Immature natural killer cell (primary cell): ENCODE results near the gene S100A12. TPM values are rescaled to one million over a fixed set of nuclear protein-coding genes. Genes with fewer than 3 reads are reported as not detected.

ENCODE experiments used
- DNase-seq, 3 donors: peaks; one replicate each; pipeline ENCODE4 v3.0.0; 2022; ENCODE audit warnings: mixed read lengths in 1 of 3
- H3K27ac Mint-ChIP-seq, 6 donors: one replicate each; pipeline ENCODE4 v1.8.0; 2020; ENCODE audit warnings: mixed read lengths in 6 of 6, mild to moderate bottlenecking in 5 of 6, inconsistent platforms in 4 of 6, moderate library complexity in 3 of 6
- H3K27me3 Mint-ChIP-seq, 3 donors: one replicate each; pipeline ENCODE4 v1.8.0; 2020 to 2021; ENCODE audit warnings: low read depth in 3 of 3, mild to moderate bottlenecking in 3 of 3, mixed read lengths in 3 of 3, moderate library complexity in 3 of 3, inconsistent platforms in 1 of 3
- H3K36me3 Mint-ChIP-seq, 3 donors: one replicate each; pipeline ENCODE4 v1.8.0; 2020; ENCODE audit warnings: mixed read lengths in 3 of 3, inconsistent platforms in 2 of 3, mild to moderate bottlenecking in 2 of 3
- H3K4me1 Mint-ChIP-seq, 2 donors: one replicate each; pipeline ENCODE4 v1.8.0; 2020; ENCODE audit warnings: inconsistent platforms in 2 of 2, mild to moderate bottlenecking in 2 of 2, mixed read lengths in 2 of 2, moderate library complexity in 1 of 2
- H3K4me3 Mint-ChIP-seq, 5 donors: one replicate each; pipeline ENCODE4 v1.8.0; 2020; ENCODE audit warnings: mild to moderate bottlenecking in 5 of 5, mixed read lengths in 5 of 5, inconsistent platforms in 3 of 5, moderate library complexity in 3 of 5
- H3K9me3 Mint-ChIP-seq, 6 donors: one replicate each; pipeline ENCODE4 v1.8.0; 2020; ENCODE audit warnings: mild to moderate bottlenecking in 6 of 6, mixed read lengths in 6 of 6, inconsistent platforms in 4 of 6, moderate library complexity in 3 of 6
- polyA plus RNA-seq, 3 donors: library from polyadenylated mRNA; unstranded; fragments of 300-500 nt; fragmentation: Illumina TruSeq; gene quantifications; one replicate each; pipeline ENCODE4 v1.2.3, GENCODE V29; 2021

S100A12 gene
- polyA plus RNA-seq, 3 donors from 2014 or later, result 0.87 to 3.8 (median 2.6) TPM

DNA sequence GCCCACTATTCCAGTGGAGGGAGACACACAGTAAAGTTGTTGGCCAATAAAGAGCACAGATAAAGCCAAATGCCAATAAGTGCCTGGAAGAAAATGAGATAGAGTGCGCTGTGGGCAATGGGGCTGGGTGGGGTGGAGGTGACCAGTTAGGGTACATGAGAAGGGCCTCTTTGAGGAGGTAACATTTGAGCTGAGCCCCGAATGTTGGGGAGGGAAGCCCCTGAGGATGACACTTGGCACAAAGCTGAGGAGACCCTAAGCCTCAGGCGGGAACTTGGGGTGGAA lies 16.8 kb downstream of the S100A12 start:
- Mint-ChIP-seq H3K4me3 (no peak overlapping the region), H3K9me3 (no peaks in the 10 kb centered on the region), H3K4me1 (peaks cover 0 to 4% of the 10 kb centered on the region in 2 donors), H3K27me3 (peaks cover 0 to 8% (median 2%) of the 10 kb centered on the region in 3 donors), H3K27ac (no peak overlapping the region), H3K36me3 (peaks cover 0 to 3% (median 0%) of the 10 kb centered on the region in 3 donors)
- DNase-seq, result no peak

DNA sequence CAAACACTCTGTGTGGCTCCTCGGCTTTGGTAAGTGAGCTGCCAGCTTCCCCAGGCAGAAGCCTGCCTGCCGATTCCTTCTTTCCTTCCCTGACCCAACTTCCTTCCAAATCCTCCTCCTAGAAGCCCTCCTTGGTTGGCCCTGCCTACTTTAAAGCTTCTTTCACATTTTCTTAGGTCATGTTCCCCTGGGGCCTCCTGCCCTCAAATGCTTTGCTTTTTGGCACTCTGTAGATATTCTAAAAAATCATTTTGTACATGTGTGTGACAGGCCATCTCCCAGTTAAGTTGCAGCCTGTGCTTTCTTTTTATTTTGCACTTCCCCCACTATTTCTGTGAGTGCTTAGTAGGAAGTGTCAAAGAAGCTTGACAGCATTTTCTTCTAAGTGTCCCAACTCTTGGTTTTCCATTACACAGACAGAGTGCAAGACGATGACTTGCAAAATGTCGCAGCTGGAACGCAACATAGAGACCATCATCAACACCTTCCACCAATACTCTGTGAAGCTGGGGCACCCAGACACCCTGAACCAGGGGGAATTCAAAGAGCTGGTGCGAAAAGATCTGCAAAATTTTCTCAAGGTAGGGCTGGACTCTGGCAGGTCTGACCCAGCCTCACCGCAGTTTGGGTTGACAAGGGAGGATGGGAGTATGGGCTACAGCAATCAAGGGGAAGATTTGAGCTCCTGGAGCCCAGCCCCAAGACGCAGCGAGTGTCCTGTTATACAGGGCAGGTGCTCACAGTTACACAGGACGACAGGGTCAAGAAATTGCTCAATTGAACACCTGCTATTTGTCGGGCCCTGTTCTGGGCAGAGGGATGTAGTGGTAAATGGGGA lies 17.3 kb downstream of the S100A12 start, which contains the start of gene S100A9:
Gene S100A9 (plus strand): TSS at position 2 of the 838 bp plus-strand sequence. CDS start 430 bp downstream, at position 432.
- H3K4me3 Mint-ChIP-seq, result no peak within 1 kb of the TSS
- peaks cover 0 to 9% (median 2%) of the 10 kb centered on the region in 3 donors for H3K27me3 Mint-ChIP-seq
- no peak within 1 kb of the TSS for H3K27ac Mint-ChIP-seq
- peaks cover 0 to 4% of the 10 kb centered on the region in 2 donors for H3K4me1 Mint-ChIP-seq
- H3K9me3 Mint-ChIP-seq, result no peaks in the 10 kb centered on the region
- H3K36me3 Mint-ChIP-seq, result no peaks in the 10 kb centered on the region
- no peak for DNase-seq

DNA sequence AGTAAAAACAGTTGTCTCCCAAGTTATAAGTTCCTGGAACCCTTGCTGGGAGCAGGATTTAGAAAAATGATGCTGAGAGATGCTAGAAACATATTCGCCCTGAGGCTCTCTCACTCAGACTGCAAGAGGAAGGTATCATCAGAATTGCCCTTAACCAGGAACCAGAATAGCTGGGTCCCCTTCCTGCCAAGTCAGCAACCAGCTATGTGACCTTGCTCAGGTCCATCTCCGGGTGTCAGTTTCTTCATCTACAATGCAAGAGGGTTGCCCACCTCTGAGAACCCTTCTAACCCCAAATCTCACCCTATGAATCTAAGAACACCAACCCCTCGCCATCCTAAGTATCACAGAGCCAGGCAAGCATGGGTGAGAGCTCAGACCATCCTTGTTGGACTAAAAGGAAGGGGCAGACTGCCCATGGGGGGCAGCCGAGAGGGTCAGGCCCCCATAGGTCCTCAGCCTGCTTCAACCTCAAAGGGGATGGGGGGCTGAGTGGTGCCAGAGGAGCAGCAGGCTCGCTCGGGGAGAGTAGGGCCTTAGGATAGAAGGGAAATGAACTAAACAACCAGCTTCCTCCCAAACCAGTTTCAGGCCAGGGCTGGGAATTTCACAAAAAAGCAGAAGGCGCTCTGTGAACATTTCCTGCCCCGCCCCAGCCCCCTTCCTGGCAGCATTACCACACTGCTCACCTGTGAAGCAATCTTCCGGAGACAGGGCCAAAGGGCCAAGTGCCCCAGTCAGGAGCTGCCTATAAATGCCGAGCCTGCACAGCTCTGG lies 18.2 kb downstream of the S100A12 start:
- peaks cover 0 to 4% of the 10 kb centered on the region in 2 donors for H3K4me1 Mint-ChIP-seq
- H3K27ac Mint-ChIP-seq, result no peak overlapping the region
- H3K27me3 Mint-ChIP-seq, result peaks cover 0 to 9% (median 5%) of the 10 kb centered on the region in 3 donors
- no peak overlapping the region for H3K4me3 Mint-ChIP-seq
- no peaks in the 10 kb centered on the region for H3K9me3 Mint-ChIP-seq
- H3K36me3 Mint-ChIP-seq, result no peaks in the 10 kb centered on the region
- DNase-seq, result no peak

- Mint-ChIP-seq H3K9me3 (no peaks in the 10 kb centered on the region), H3K27me3 (peaks cover 0 to 9% (median 5%) of the 10 kb centered on the region in 3 donors), H3K4me3 (no peak overlapping the region), H3K27ac (no peak overlapping the region), H3K4me1 (peaks cover 0 to 4% of the 10 kb centered on the region in 2 donors), H3K36me3 (no peaks in the 10 kb centered on the region)
- no peak for DNase-seq
Measured at GRCh38 chr1:153356392-153357075, 18.9 kb downstream of the S100A12 start.

GRCh38 chr1:153355445-153356071 lies 19.9 kb downstream of the S100A12 start:
- Mint-ChIP-seq H3K4me3 (no peak overlapping the region), H3K36me3 (no peaks in the 10 kb centered on the region), H3K27me3 (peaks cover 0 to 8% (median 5%) of the 10 kb centered on the region in 3 donors), H3K4me1 (peaks cover 0 to 4% of the 10 kb centered on the region in 2 donors), H3K27ac (no peak overlapping the region), H3K9me3 (no peaks in the 10 kb centered on the region)
- DNase-seq, result no peak

DNA sequence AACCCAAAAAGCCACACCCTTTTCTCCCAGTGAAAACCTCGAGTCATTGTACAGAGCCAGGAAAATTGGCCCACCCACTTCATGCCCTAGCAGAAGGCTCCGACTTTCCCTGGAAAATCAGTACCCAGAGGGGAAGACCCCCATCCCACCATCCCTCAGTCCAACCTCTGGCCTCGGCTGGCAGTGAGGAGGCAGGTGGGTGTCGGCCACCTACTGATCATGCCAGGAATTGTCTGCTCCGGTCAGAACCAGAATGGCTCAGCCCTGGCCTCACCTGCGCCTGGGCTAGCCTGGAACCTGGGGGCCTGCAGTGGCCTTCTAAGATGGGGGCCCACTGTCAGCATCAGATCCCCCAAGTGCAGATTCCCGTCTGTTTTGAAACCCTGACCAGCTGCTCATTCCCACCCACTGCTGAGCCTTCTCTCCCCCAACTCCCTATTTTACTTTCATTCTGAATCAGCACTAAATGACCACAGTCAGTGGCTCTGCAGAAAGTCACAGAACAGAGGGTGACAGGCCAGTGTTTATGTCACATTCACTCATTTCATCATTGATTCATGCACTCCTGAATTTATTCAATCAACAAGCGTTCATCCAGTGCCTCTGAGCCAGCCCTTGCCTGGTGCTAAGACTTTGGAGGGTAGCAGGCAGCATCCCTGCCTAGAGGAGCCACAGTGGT lies 20.8 kb downstream of the S100A12 start:
- Mint-ChIP-seq H3K4me3 (no peak overlapping the region), H3K27ac (no peak overlapping the region), H3K4me1 (peaks cover 0 to 4% of the 10 kb centered on the region in 2 donors), H3K27me3 (peaks cover 0 to 11% (median 5%) of the 10 kb centered on the region in 3 donors), H3K9me3 (no peaks in the 10 kb centered on the region), H3K36me3 (no peaks in the 10 kb centered on the region)
- DNase-seq, result no peak

DNA sequence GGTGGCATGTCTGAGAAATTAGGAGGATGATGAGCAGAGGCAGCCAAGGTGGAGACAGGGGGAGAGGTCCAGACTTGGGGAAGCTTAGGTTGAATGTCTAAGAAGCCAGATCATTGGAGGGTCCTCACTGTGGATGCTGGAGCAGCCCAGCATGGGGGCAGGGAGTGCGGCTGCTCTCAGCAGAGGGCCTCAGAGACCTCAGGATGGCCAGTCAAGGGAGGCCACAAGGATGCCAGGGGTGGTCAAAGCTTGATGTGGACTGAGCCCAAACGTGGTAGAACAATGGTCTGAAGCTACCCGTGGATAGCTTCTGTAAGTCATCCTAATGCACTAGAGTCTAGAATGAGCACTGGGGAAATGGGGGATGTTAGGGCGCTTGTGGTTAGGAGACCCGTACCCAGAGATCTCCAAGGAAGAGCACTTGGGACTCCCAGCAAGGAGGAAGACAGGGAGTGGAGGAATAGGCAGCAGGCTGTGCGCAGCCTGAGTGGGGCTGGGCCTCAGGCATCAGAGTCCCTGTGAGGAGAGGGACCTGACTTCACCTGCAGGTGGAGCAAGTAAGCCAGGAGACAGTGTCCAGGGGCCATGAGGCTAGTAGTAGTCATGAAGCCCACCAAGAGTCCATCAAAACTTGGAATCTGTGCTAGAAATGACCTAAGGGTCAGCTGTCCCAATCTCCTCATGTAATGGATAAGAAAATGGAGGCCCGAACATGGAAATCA lies 22.0 kb downstream of the S100A12 start:
- Mint-ChIP-seq H3K4me3 (no peak overlapping the region), H3K27ac (no peak overlapping the region), H3K4me1 (peaks cover 0 to 4% of the 10 kb centered on the region in 2 donors)

GRCh38 chr1:153352523-153352922 lies 22.9 kb downstream of the S100A12 start:
- Mint-ChIP-seq H3K36me3 (no peaks in the 10 kb centered on the region), H3K4me3 (no peak overlapping the region), H3K9me3 (no peaks in the 10 kb centered on the region)

More for the DNA sequence above, 22.0 kb downstream of the S100A12 start:
- Mint-ChIP-seq H3K27me3 (peaks cover 0 to 11% (median 5%) of the 10 kb centered on the region in 3 donors), H3K36me3 (no peaks in the 10 kb centered on the region), H3K9me3 (no peaks in the 10 kb centered on the region)
- DNase-seq, result no peak

GRCh38 chr1:153350321-153350957 lies 25.0 kb downstream of the S100A12 start:
- DNase-seq, result no peak
- no peaks in the 10 kb centered on the region for H3K36me3 Mint-ChIP-seq
- no peak overlapping the region for H3K27ac Mint-ChIP-seq
- no peaks in the 10 kb centered on the region for H3K9me3 Mint-ChIP-seq
- no peak overlapping the region for H3K4me3 Mint-ChIP-seq
- H3K4me1 Mint-ChIP-seq, result peaks cover 13 to 14% of the 10 kb centered on the region in 2 donors
- H3K27me3 Mint-ChIP-seq, result peaks cover 9 to 17% (median 10%) of the 10 kb centered on the region in 3 donors

More at GRCh38 chr1:153352523-153352922, 22.9 kb downstream of the S100A12 start:
- Mint-ChIP-seq H3K27ac (no peak overlapping the region), H3K4me1 (no peaks in the 10 kb centered on the region), H3K27me3 (peaks cover 4 to 16% (median 8%) of the 10 kb centered on the region in 3 donors)
- DNase-seq, result peak; percentile 16 to 39 (median 22)

- Mint-ChIP-seq H3K27me3 (peaks cover 10 to 17% (median 11%) of the 10 kb centered on the region in 3 donors), H3K9me3 (no peaks in the 10 kb centered on the region), H3K36me3 (no peaks in the 10 kb centered on the region)
Measured at GRCh38 chr1:153349363-153350320, 25.8 kb downstream of the S100A12 start.

More at GRCh38 chr1:153349363-153350320, 25.8 kb downstream of the S100A12 start:
- Mint-ChIP-seq H3K4me1 (peaks cover 15 to 17% of the 10 kb centered on the region in 2 donors), H3K27ac (no peak overlapping the region), H3K4me3 (no peak overlapping the region)
- DNase-seq, result no peak
